ENCODE measurements around the gene MOV10. TPM values are rescaled to one million over a fixed set of nuclear protein-coding genes. Genes with fewer than 3 reads are reported as not detected.

Gene MOV10
- total and polyA plus RNA-seq, 10 of the 15 experiments (the other 5 are each of a cell fraction or from before 2014, with no cell fraction given) = 21.0 to 80.3 (median 49.8) TPM

DNA sequence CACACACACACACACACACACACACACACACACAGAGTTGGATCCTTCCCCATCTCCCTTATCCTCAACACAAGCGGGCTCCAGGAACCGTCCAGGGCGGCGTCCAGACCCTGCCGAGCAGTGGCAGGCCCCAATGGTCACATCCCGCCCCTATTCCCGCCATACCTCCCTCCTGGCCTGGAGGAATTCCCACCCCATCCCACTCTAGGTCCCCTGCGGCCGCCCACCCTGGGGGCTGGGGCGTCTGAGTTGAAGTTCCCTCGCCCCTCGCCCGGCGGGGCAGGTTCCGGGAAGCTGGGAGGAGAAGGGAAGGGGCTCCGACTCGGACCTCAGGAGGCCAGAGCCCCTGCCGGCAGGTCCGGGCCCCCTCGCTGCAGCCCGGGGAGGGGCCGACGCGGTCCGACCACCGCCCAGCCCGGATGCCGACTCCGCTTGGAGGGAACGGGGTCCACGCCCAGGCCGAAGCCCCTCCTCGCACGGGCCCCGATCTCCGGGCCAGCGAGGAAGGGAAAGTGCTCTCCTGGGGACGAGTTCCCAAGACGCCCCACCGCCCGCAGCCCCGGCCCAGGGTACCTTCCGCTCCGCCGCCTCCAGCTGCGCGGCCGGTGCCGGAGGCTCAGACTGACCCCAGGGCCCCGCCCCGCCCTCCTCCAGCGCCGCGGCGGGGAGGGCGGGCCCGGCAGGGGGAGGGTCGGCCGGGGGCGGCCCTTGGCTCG lies 32.2 kb downstream of the MOV10 start, which contains the start of gene RHOC:
RHOC (minus strand) TSS at position 623 of the 716 bp plus-strand sequence. CDS start 3,328 bp downstream, outside the sequence.
- WGBS (ENCODE audit: insufficient coverage, insufficient replicate concordance, low lambda C conversion rate, missing lambda C conversion rate) = 13% methylated on average over 30 of the region's 61 CpGs
- ChIA-PET CTCF (interaction anchor here (1.9 to 5.9 kb wide), 5 partner anchors 33 to 314 kb away, joined by 5 to 122 read pairs (median 33); partner anchors contain the start of gene MOV10), SMC1A (ENCODE audit: uncharacterized antibody, unreplicated experiment) (interaction anchor here (2.6 to 5.1 kb wide), 3 partner anchors 32 to 315 kb away, joined by 12 to 47 read pairs (median 26); partner anchors contain the start of gene MOV10), POLR2A (interaction anchor here (1.0 to 1.9 kb wide), 4 partner anchors 86 to 317 kb away, joined by 3 to 7 read pairs (median 3); partner anchors contain the start of gene ST7L), RAD21 (ENCODE audit: unreplicated experiment) (interaction anchor here (0.6 to 5.6 kb wide), 7 partner anchors 58 to 315 kb away, joined by 3 to 53 read pairs (median 6); partner anchors contain the start of gene CTTNBP2NL)
- FAIRE-seq (no peak), DNase-seq (ENCODE audit: low read depth, low spot score) (no peak), ATAC-seq (peak; percentile 83)
- peak within 1 kb of the TSS; percentile 76 for H3K9ac ChIP-seq (ENCODE audit: control insufficient read depth, insufficient read depth, low read length)
- H2AFZ ChIP-seq (ENCODE audit: control insufficient read depth, low read depth, low read length) = peak within 1 kb of the TSS; percentile 85
- no peaks in the 10 kb centered on the region for H3K27me3 ChIP-seq (replicated peaks in 1 of 2; ENCODE audit: control insufficient read depth in 2 of 2, insufficient read depth in 2 of 2, low read length in 1 of 2)
- H3K27ac ChIP-seq (ENCODE audit: control insufficient read depth, insufficient read depth) = peak within 1 kb of the TSS; percentile 81
- 0 out of 4 replicates have a peak, but pooled peaks cover 0 to 6% of the 10 kb centered on the region in 2 experiments for H3K36me3 ChIP-seq (ENCODE audit: control insufficient read depth in 2 of 2, insufficient read depth in 2 of 2, low read length in 1 of 2)
- H3K4me2 ChIP-seq (ENCODE audit: control insufficient read depth, insufficient read depth) = peak within 1 kb of the TSS; percentile 96
- H3K79me2 ChIP-seq (ENCODE audit: control insufficient read depth, insufficient read depth, low read length) = peaks cover 33% of the 10 kb centered on the region
- no peaks in the 10 kb centered on the region for H4K20me1 ChIP-seq (ENCODE audit: control insufficient read depth, insufficient read depth)
- BruUV-seq (replicated peaks) = no TSS peak
- intact Hi-C loops (cut with micrococcal nuclease; ENCODE audit: unreplicated experiment) = loop anchor here (1.0 to 2.0 kb wide), 4 partner anchors 88 to 315 kb away; partner anchors contain the start of genes CAPZA1 and ST7L
- H3K4me3 ChIP-seq = peak within 1 kb of the TSS; percentile 91
- H3K4me1 ChIP-seq (ENCODE audit: control insufficient read depth, insufficient read depth, low read length) = peaks cover 18% of the 10 kb centered on the region
- no peaks in the 10 kb centered on the region for H3K9me3 ChIP-seq (replicated peaks; ENCODE audit: control insufficient read depth, insufficient read depth, low read length)
- in situ Hi-C loops (cut with MboI) = loop anchor here (5.0 kb wide), 2 partner anchors 204 to 314 kb away; no protein-coding TSS in a partner anchor
- TF ChIP-seq TCF12 (IDR thresholded peaks at IDR 0.05; ENCODE audit: low read depth, low read length) = no peak
- TF ChIP-seq EGR1 (IDR thresholded peaks at IDR 0.05; ENCODE audit: borderline replicate concordance in 1 of 2, low read depth in 2 of 2, low read length in 2 of 2) = peak in 1 of 2 experiments; percentile 42; a peak in 1 of 3 replicates
- TF ChIP-seq POLR2AphosphoS5 (IDR thresholded peaks at IDR 0.05; ENCODE audit: low read length) = peak; percentile 37; the same call in 1 of the 2 replicates
- TF ChIP-seq RFX5 (IDR thresholded peaks at IDR 0.05; ENCODE audit: low read depth, low read length) = no peak
- peak; percentile 78 for TF ChIP-seq POLR2A (IDR thresholded peaks at IDR 0.05; ENCODE audit: low read depth, low read length)
- 0 out of 2 replicates have a peak, but pooled peaks have one; percentile 4 for TF ChIP-seq TCF3 (IDR thresholded peaks at IDR 0.05; ENCODE audit: borderline replicate concordance, insufficient read depth, low read depth, low read length)
- no peak for TF ChIP-seq NFXL1 (IDR thresholded peaks at IDR 0.05; ENCODE audit: borderline replicate concordance)
- TF ChIP-seq, protein P1, sequence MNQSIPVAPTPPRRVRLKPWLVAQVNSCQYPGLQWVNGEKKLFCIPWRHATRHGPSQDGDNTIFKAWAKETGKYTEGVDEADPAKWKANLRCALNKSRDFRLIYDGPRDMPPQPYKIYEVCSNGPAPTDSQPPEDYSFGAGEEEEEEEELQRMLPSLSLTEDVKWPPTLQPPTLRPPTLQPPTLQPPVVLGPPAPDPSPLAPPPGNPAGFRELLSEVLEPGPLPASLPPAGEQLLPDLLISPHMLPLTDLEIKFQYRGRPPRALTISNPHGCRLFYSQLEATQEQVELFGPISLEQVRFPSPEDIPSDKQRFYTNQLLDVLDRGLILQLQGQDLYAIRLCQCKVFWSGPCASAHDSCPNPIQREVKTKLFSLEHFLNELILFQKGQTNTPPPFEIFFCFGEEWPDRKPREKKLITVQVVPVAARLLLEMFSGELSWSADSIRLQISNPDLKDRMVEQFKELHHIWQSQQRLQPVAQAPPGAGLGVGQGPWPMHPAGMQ (IDR thresholded peaks at IDR 0.05; ENCODE audit: borderline replicate concordance) = no peak
- TF ChIP-seq IKZF2 (IDR thresholded peaks at IDR 0.05) = peak; percentile 50 to 70; a peak in 3 of 4 replicates
- TF ChIP-seq, protein P2, sequence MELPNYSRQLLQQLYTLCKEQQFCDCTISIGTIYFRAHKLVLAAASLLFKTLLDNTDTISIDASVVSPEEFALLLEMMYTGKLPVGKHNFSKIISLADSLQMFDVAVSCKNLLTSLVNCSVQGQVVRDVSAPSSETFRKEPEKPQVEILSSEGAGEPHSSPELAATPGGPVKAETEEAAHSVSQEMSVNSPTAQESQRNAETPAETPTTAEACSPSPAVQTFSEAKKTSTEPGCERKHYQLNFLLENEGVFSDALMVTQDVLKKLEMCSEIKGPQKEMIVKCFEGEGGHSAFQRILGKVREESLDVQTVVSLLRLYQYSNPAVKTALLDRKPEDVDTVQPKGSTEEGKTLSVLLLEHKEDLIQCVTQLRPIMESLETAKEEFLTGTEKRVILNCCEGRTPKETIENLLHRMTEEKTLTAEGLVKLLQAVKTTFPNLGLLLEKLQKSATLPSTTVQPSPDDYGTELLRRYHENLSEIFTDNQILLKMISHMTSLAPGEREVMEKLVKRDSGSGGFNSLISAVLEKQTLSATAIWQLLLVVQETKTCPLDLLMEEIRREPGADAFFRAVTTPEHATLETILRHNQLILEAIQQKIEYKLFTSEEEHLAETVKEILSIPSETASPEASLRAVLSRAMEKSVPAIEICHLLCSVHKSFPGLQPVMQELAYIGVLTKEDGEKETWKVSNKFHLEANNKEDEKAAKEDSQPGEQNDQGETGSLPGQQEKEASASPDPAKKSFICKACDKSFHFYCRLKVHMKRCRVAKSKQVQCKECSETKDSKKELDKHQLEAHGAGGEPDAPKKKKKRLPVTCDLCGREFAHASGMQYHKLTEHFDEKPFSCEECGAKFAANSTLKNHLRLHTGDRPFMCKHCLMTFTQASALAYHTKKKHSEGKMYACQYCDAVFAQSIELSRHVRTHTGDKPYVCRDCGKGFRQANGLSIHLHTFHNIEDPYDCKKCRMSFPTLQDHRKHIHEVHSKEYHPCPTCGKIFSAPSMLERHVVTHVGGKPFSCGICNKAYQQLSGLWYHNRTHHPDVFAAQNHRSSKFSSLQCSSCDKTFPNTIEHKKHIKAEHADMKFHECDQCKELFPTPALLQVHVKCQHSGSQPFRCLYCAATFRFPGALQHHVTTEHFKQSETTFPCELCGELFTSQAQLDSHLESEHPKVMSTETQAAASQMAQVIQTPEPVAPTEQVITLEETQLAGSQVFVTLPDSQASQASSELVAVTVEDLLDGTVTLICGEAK (IDR thresholded peaks at IDR 0.05; ENCODE audit: borderline replicate concordance) = no peak
- no peak for TF ChIP-seq MEF2A (IDR thresholded peaks at IDR 0.05; ENCODE audit: insufficient read depth, low read depth, low read length)
- TF ChIP-seq MAX (IDR thresholded peaks at IDR 0.05; ENCODE audit: low read depth, low read length) = no peak
- TF ChIP-seq, protein P3, sequence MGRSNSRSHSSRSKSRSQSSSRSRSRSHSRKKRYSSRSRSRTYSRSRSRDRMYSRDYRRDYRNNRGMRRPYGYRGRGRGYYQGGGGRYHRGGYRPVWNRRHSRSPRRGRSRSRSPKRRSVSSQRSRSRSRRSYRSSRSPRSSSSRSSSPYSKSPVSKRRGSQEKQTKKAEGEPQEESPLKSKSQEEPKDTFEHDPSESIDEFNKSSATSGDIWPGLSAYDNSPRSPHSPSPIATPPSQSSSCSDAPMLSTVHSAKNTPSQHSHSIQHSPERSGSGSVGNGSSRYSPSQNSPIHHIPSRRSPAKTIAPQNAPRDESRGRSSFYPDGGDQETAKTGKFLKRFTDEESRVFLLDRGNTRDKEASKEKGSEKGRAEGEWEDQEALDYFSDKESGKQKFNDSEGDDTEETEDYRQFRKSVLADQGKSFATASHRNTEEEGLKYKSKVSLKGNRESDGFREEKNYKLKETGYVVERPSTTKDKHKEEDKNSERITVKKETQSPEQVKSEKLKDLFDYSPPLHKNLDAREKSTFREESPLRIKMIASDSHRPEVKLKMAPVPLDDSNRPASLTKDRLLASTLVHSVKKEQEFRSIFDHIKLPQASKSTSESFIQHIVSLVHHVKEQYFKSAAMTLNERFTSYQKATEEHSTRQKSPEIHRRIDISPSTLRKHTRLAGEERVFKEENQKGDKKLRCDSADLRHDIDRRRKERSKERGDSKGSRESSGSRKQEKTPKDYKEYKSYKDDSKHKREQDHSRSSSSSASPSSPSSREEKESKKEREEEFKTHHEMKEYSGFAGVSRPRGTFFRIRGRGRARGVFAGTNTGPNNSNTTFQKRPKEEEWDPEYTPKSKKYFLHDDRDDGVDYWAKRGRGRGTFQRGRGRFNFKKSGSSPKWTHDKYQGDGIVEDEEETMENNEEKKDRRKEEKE (IDR thresholded peaks at IDR 0.05) = no peak
- no peak for TF ChIP-seq NBN (IDR thresholded peaks at IDR 0.05)

Measured in GM12878 (cell line).